Gastrocnemius medialis (tissue), 4 donors: ENCODE measurements around the gene PRIM2.
"Not testable (repeated sequence)": the region's sequence is repeated elsewhere in the genome, so short reads cannot be mapped to it uniquely, and the experiment has no call there.

Experiments
- POLR2A ChIP-seq, 2 donors: fragments of 450-650 bp; IDR thresholded peaks; one replicate each; pipeline ENCODE4 v1.6.1; 2017; ENCODE audit warnings: antibody characterized with exemption in 2 of 2, mild to moderate bottlenecking in 2 of 2, moderate library complexity in 2 of 2
- TF ChIP-seq, protein P1 (sequence below), 5 experiments: fragments of 450-650 bp in 3 of 5; fragments of 200-600 bp in 2 of 5; sonication (generic) in 2 of 5; IDR thresholded peaks in 4 of 5; conservative IDR thresholded peaks in 1 of 5; 1 replicate in 4 of 5; 2 replicates in 1 of 5; pipeline ENCODE4 v1.5.1; 2016 to 2019; ENCODE audit warnings: antibody characterized with exemption in 5 of 5, mild to moderate bottlenecking in 3 of 5, moderate library complexity in 3 of 5

DNA sequence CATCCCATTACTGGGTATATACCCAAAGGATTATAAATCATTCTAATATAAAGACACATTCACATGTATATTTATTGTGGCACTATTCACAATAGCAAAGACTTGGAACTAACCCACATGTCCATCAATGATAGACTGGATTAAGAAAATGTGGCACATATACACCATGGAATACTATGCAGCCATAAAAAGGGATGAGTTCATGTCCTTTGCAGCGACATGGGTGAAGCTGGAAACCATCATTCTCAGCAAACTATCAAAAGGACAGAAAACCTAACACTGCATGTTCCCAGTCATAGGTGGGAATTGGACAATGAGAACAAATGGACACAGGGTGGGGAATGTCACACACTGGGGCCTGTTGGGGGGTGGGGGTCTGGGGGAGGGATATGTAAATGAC, 24.0 kb upstream of the PRIM2 start:
- TF ChIP-seq, protein P1, sequence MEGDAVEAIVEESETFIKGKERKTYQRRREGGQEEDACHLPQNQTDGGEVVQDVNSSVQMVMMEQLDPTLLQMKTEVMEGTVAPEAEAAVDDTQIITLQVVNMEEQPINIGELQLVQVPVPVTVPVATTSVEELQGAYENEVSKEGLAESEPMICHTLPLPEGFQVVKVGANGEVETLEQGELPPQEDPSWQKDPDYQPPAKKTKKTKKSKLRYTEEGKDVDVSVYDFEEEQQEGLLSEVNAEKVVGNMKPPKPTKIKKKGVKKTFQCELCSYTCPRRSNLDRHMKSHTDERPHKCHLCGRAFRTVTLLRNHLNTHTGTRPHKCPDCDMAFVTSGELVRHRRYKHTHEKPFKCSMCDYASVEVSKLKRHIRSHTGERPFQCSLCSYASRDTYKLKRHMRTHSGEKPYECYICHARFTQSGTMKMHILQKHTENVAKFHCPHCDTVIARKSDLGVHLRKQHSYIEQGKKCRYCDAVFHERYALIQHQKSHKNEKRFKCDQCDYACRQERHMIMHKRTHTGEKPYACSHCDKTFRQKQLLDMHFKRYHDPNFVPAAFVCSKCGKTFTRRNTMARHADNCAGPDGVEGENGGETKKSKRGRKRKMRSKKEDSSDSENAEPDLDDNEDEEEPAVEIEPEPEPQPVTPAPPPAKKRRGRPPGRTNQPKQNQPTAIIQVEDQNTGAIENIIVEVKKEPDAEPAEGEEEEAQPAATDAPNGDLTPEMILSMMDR (IDR thresholded peaks at IDR 0.05 in 4 of 5, conservative IDR thresholded peaks at IDR 0.05 in 1 of 5), result not testable (repeated sequence)
- not testable (repeated sequence) for TF ChIP-seq POLR2A (IDR thresholded peaks at IDR 0.05)
